ENCODE measurements around the gene JPH3.
"Not testable (repeated sequence)": the region's sequence is repeated elsewhere in the genome, so short reads cannot be mapped to it uniquely, and the experiment has no call there.

Gene JPH3

DNA sequence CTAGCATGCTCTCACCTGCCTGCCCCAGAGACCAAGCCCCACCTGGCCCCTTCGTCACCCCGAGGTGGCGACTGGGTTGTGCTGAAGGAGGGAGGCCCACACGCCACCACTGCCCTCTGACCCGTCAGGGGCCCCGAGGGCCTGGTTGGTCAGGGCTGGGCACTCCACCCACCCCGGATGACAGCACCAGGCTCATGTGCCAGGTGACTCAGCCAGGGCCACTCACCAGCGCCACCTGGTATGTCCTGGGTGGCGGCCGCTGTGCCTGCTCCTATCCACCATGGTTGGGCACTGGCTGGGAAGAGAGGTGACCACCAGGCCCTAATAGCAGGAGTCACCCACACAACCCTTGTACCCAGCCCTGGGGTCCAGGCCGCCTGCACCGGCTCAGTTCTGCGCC lies 68.9 kb downstream of the JPH3 start:
- no peak for TF ChIP-seq GATA1 (IDR thresholded peaks at IDR 0.05; ENCODE audit: low read depth, low read length)
- no peak for TF ChIP-seq POLR2A (IDR thresholded peaks at IDR 0.05; ENCODE audit: low read length)
- DNase-seq, result no peak

- TF ChIP-seq GATA1 (IDR thresholded peaks at IDR 0.05; ENCODE audit: low read depth, low read length) (no peak), POLR2A (IDR thresholded peaks at IDR 0.05; ENCODE audit: low read length) (no peak)
- DNase-seq, result no peak
Measured at GRCh38 chr16:87671715-87672270, 69.5 kb downstream of the JPH3 start.

GRCh38 chr16:87674419-87674818 lies 72.1 kb downstream of the JPH3 start:
- TF ChIP-seq POLR2A (IDR thresholded peaks at IDR 0.05; ENCODE audit: low read length), result no peak
- TF ChIP-seq GATA1 (IDR thresholded peaks at IDR 0.05; ENCODE audit: low read depth, low read length), result no peak
- DNase-seq, result no peak

DNA sequence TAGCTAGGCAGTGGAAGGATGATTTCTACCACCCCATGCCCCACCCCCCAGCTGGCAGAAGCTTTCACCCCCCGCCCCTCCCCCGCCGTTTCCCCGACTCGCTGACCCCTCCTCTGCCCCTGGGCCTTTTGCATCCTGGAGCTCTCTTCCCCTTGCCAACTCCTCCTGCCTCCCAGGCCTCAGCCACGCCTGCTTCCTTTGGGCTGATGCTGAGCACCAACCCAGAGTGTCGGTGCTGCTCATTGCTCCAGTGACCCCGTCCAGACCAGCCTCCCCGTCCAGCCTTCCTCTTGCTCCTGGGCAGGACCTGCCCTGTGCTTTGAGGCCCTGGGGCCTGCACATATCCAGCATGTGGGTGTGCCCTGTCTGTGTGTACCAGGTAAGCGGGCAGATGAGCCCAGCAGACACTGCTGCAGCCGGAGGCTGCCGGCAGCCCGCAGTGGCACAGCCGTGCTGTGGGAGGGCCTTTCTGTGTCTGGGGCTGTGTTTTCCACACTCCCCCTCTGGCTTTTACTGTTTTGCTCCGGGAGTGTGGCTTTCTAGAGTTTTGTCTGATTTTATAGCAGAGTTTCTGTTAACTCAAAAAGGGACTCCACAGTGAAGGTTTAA lies 72.9 kb downstream of the JPH3 start:
- TF ChIP-seq POLR2A (IDR thresholded peaks at IDR 0.05; ENCODE audit: low read length) (no peak), GATA1 (IDR thresholded peaks at IDR 0.05; ENCODE audit: low read depth, low read length) (no peak)
- no peak for DNase-seq

- no peak for DNase-seq
- no peak for TF ChIP-seq POLR2A (IDR thresholded peaks at IDR 0.05; ENCODE audit: low read length)
- TF ChIP-seq GATA1 (IDR thresholded peaks at IDR 0.05; ENCODE audit: low read depth, low read length), result no peak
Measured at GRCh38 chr16:87677830-87678229, 75.5 kb downstream of the JPH3 start.

DNA sequence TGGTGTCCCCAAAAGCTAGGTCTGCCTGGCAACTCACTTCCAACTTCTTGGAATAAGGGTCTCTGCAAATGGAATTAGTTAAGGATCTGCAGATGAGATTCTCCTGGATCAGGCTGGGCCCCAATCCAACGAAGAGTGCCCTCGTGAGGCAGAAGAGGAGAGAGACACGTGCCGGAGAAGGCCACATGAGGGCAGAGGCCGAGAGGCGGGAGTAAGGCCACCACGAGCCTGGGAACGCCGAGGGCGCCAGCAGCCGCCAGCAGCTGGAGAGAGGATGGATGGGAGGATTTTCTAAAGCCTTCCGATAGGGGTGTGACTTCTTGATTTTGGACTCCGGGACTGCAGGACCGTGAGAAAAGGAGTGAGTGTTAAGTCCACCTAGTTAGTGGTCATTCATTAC lies 76.3 kb downstream of the JPH3 start:
- peak; percentile 11 to 20 for DNase-seq

DNA sequence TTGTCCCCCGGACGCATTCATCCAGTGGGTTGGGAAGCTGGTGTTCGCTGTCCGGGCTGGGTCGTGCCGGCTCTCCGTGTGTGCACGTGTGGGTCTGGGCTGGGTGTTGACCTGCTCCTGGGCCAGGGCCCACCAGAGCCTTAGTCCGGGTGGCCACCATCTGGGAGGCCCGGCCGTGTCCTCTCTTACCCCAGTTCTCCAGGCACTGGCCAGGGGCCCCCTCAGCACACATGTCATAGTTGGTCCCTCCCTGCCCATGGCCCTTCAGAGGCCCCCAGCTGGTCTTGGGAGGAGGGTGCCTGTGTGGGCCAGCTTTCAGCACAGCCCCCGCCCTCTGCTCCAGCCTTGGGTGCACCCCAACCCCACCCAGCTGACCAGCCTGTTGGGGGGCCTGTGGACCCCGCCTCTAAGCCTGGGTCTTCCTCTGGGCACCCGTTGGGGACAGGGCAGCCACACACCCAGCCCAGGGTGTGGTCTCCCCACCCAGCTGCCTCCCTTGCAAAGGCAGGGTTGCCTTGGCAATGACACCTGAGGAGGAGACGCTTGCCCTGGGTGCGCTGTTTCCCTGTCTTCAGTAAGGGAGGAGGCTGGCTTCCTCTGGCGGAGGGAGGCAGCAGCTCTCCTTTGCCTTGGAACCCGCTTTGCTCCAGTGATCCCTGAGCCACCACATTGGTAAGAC lies 77.4 kb downstream of the JPH3 start:
- TF ChIP-seq GATA1 (IDR thresholded peaks at IDR 0.05; ENCODE audit: low read depth, low read length), result no peak
- DNase-seq, result no peak

More for the DNA sequence above, 76.3 kb downstream of the JPH3 start:
- no peak for TF ChIP-seq POLR2A (IDR thresholded peaks at IDR 0.05; ENCODE audit: low read length)
- TF ChIP-seq GATA1 (IDR thresholded peaks at IDR 0.05; ENCODE audit: low read depth, low read length), result no peak

DNA sequence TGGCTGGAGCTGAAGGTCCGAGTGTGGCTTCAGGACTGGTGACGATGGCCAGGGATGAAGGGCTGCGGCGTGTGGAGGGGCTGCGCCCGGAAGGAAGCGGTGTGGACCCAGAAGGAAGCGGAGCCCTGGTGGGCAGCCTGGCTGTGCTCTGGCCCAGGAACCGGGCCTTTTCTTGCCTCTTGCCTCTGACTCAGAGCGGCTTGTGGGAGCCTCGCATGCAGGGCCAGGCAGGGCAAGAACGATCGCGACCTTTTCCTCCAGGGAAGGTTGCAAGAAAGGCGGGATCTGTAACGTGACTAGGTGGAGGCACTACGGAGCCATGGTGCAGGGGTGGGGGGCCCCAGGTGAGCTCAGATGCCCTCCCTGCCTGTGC lies 78.0 kb downstream of the JPH3 start:
- no peak for TF ChIP-seq GATA1 (IDR thresholded peaks at IDR 0.05; ENCODE audit: low read depth, low read length)
- no peak for TF ChIP-seq POLR2A (IDR thresholded peaks at IDR 0.05; ENCODE audit: low read length)
- no peak for DNase-seq

- not testable (repeated sequence) for DNase-seq
Measured at GRCh38 chr16:87681051-87681602, 78.8 kb downstream of the JPH3 start.

- TF ChIP-seq GATA1 (IDR thresholded peaks at IDR 0.05; ENCODE audit: low read depth, low read length), result no peak
- no peak for TF ChIP-seq POLR2A (IDR thresholded peaks at IDR 0.05; ENCODE audit: low read length)
- peak; percentile 12 for DNase-seq
Measured at GRCh38 chr16:87681981-87682570, 79.8 kb downstream of the JPH3 start.

GRCh38 chr16:87682852-87683399 lies 80.6 kb downstream of the JPH3 start:
- DNase-seq, result no peak
- TF ChIP-seq GATA1 (IDR thresholded peaks at IDR 0.05; ENCODE audit: low read depth, low read length) (no peak), POLR2A (IDR thresholded peaks at IDR 0.05; ENCODE audit: low read length) (no peak)

DNA sequence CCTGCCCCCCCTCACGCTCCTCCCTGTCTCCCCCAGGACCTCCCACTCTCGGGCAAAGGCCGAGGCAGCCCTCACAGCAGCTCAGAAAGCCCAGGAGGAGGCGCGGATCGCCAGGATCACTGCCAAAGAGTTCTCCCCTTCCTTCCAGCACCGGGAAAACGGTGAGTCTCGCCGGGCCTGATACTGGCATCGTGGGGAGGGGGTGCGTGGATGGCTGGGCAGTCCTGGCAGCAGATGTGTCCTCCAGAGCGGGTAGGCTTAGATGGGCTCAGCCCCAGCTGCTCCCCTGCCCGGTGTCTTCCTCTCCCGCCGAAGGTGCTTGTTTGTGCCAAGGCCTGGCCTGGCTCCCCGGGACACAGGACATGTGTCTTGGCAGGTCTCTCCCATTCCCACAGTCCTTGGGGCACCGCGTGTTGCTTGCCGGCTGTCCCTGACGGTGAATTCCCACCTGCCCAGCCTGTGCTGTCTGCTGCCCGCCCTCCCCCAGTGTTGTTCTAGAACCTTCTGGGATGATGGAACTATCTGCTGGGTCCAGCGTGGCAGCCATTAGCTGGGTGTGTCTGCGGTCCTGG lies 81.9 kb downstream of the JPH3 start:
- no peak for DNase-seq

GRCh38 chr16:87684711-87685404 lies 82.5 kb downstream of the JPH3 start:
- DNase-seq, result no peak
- TF ChIP-seq POLR2A (IDR thresholded peaks at IDR 0.05; ENCODE audit: low read length), result no peak
- no peak for TF ChIP-seq GATA1 (IDR thresholded peaks at IDR 0.05; ENCODE audit: low read depth, low read length)

More for the DNA sequence above, 81.9 kb downstream of the JPH3 start:
- TF ChIP-seq POLR2A (IDR thresholded peaks at IDR 0.05; ENCODE audit: low read length), result no peak
- no peak for TF ChIP-seq GATA1 (IDR thresholded peaks at IDR 0.05; ENCODE audit: low read depth, low read length)
